Endothelial cell of umbilical vein (primary cell): ENCODE measurements around the gene AP2A2. TPM values are rescaled to one million over a fixed set of nuclear protein-coding genes. Genes with fewer than 3 reads are reported as not detected.

Source experiments
- BruUV-seq: library from RNA; stranded (reverse); fragments of 400-500 nt; replicated peaks from 2 replicates; lab custom pipeline; 2021; lab: Mats Ljungman, UMichigan
- CTCF ChIA-PET: fragments of 300-600, 350-600 bp; sonication (Branson Sonifier 250); formaldehyde crosslinking; loops from one replicate; lab custom pipeline; 2021; ENCODE audit warnings: antibody characterized with exemption, inconsistent platforms; lab: Charles Lee
- POLR2A ChIA-PET: fragments of 300-600, 350-600 bp; sonication (Branson Sonifier 250); formaldehyde crosslinking; loops from one replicate; lab custom pipeline; 2021; ENCODE audit warnings: antibody characterized with exemption, inconsistent platforms; lab: Charles Lee
- DNase-seq: peaks from one replicate; pipeline ENCODE4 v3.0.0-alpha.2; 2011; ENCODE audit warnings: low read depth, low spot score
- FAIRE-seq: peaks from 2 replicates; lab custom pipeline; 2011; peaks lifted over from hg19 to GRCh38; lab: Jason Lieb, UNC
- H2AFZ ChIP-seq: 2 replicates; pipeline ENCODE4 v1.6.0; 2012; ENCODE audit warnings: low read depth, low read length, control low read depth, inconsistent platforms
- H3K27ac ChIP-seq: 2 replicates; pipeline ENCODE4 v1.5.1; 2011; ENCODE audit warnings: low read depth, mild to moderate bottlenecking, control low read depth, low read length, moderate library complexity; ENCODE audit not compliant: insufficient read depth
- H3K27me3 ChIP-seq, 2 experiments: 2 replicates each; pipeline versions ENCODE4 v1.6.0 to v1.6.1; 2011; ENCODE audit warnings: low read length in 2 of 2, mixed read lengths in 1 of 2; ENCODE audit not compliant: control insufficient read depth in 2 of 2, insufficient read depth in 2 of 2
- H3K36me3 ChIP-seq, 2 experiments: 2 replicates in 1 of 2; 3 replicates in 1 of 2; pipeline ENCODE4 v1.5.1; 2011; ENCODE audit warnings: low read length in 2 of 2, mild to moderate bottlenecking in 1 of 2, moderate library complexity in 1 of 2; ENCODE audit not compliant: control insufficient read depth in 2 of 2, insufficient read depth in 2 of 2; ENCODE audit errors: extremely low read depth in 1 of 2
- H3K4me1 ChIP-seq: 3 replicates; pipeline ENCODE4 v1.5.1; 2011; ENCODE audit warnings: mild to moderate bottlenecking, low read length; ENCODE audit not compliant: control insufficient read depth, insufficient read depth; ENCODE audit errors: extremely low read depth
- H3K4me2 ChIP-seq: 2 replicates; pipeline ENCODE4 v1.6.1; 2011; ENCODE audit warnings: low read length, control low read depth, mixed read lengths; ENCODE audit not compliant: insufficient read depth
- H3K4me3 ChIP-seq, 3 experiments: fragments of 200-600 bp in 1 of 3; sonication (generic), shearing (Covaris generic) in 1 of 3; replicated peaks in 1 of 3; 2 replicates each; pipeline ENCODE4 v1.5.1; 2011 to 2016; ENCODE audit warnings: control low read depth in 3 of 3, low read length in 3 of 3, mild to moderate bottlenecking in 2 of 3, inconsistent platforms in 1 of 3, low read depth in 1 of 3, moderate library complexity in 1 of 3; ENCODE audit not compliant: insufficient read depth in 1 of 3
- H3K79me2 ChIP-seq: 2 replicates; pipeline ENCODE4 v1.6.0; 2012; ENCODE audit warnings: low read length, inconsistent platforms; ENCODE audit not compliant: control insufficient read depth, insufficient read depth
- H3K9ac ChIP-seq: replicated peaks from 2 replicates; pipeline ENCODE3; 2011; ENCODE audit warnings: low read length, control low read depth; ENCODE audit not compliant: insufficient read depth; ENCODE audit errors: extremely low read depth
- H3K9me1 ChIP-seq: replicated peaks from 3 replicates; pipeline ENCODE4 v1.6.0; 2011; ENCODE audit warnings: mild to moderate bottlenecking, low read length; ENCODE audit not compliant: control insufficient read depth, insufficient read depth; ENCODE audit errors: extremely low read depth
- H3K9me3 ChIP-seq: replicated peaks from 2 replicates; pipeline ENCODE4 v1.5.1; 2012; ENCODE audit warnings: low read length, inconsistent platforms; ENCODE audit not compliant: control insufficient read depth, insufficient read depth
- H4K20me1 ChIP-seq: replicated peaks from 2 replicates; pipeline ENCODE3; 2011; ENCODE audit warnings: mild to moderate bottlenecking, low read length; ENCODE audit not compliant: control insufficient read depth, insufficient read depth; ENCODE audit errors: extremely low read depth
- EZH2 ChIP-seq: IDR thresholded peaks from 2 replicates; pipeline ENCODE4 v1.6.1; 2012; ENCODE audit warnings: borderline replicate concordance, low read depth, mild to moderate bottlenecking, moderate library complexity, low read length, inconsistent platforms; ENCODE audit not compliant: severe bottlenecking
- FOS ChIP-seq: IDR thresholded peaks from 2 replicates; pipeline ENCODE4 v1.6.1; 2011; ENCODE audit warnings: mild to moderate bottlenecking, low read length, moderate library complexity, borderline replicate concordance; ENCODE audit not compliant: insufficient read depth
- GATA2 ChIP-seq: IDR thresholded peaks from 2 replicates; pipeline ENCODE4 v1.7.0; 2011; ENCODE audit warnings: low read depth, mild to moderate bottlenecking, moderate library complexity, mixed read lengths, low read length; ENCODE audit not compliant: insufficient read length, insufficient read depth
- JUN ChIP-seq: IDR thresholded peaks from 2 replicates; pipeline ENCODE4 v1.6.1; 2011; ENCODE audit warnings: borderline replicate concordance, low read depth; ENCODE audit not compliant: insufficient read length, insufficient read depth
- MYC ChIP-seq: IDR thresholded peaks from one replicate; pipeline ENCODE4 v1.6.1; 2011; ENCODE audit warnings: mild to moderate bottlenecking, low read depth, low read length
- POLR2A ChIP-seq: IDR thresholded peaks from 2 replicates; pipeline ENCODE4 v1.6.1; 2012; ENCODE audit warnings: low read depth, mild to moderate bottlenecking, control low read depth, low read length
- POLR2AphosphoS5 ChIP-seq: IDR thresholded peaks from 2 replicates; pipeline ENCODE4 v1.6.1; 2012; ENCODE audit warnings: low read depth, mild to moderate bottlenecking, control low read depth, low read length, moderate library complexity; ENCODE audit not compliant: insufficient read depth
- dilution Hi-C: fragments of 300-500 bp; cut with MboI; formaldehyde crosslinking; loops from one replicate; pipeline ENCODE4 v1.15.0; 2019; ENCODE audit warnings: low sequenced_read_pairs; ENCODE audit not compliant: extremely low pct_ligation_motif_present
- intact Hi-C: fragments of 100-400 bp; cut with micrococcal nuclease; formaldehyde crosslinking; loops from one replicate; pipeline ENCODE4 v1.10.0; 2022
- polyA plus RNA-seq, 4 experiments: library from polyadenylated mRNA; depleted of rRNA in 3 of 4; stranded (reverse) in 3 of 4; unstranded in 1 of 4; fragments of >200 nt; gene quantifications; 2 replicates each; pipeline versions ENCODE4 v1.2.1 to v1.2.3, GENCODE V29; 2011 to 2012; ENCODE audit warnings: missing spikeins in 1 of 4
- total RNA-seq: library from RNA; stranded (reverse); gene quantifications from 2 replicates; pipeline ENCODE4 v1.2.3, GENCODE V29; 2021
- TF ChIP-seq, protein P1 (sequence below): IDR thresholded peaks from 2 replicates; pipeline ENCODE4 v1.6.1; 2011; ENCODE audit not compliant: insufficient read depth, insufficient read length
- TF ChIP-seq, protein P2 (sequence below), 2 donors: IDR thresholded peaks; 1 replicate in 1 of 2; 2 replicates in 1 of 2; pipeline ENCODE4 v1.5.1; 2011; ENCODE audit warnings: low read length in 2 of 2, mild to moderate bottlenecking in 2 of 2, moderate library complexity in 2 of 2, control low read depth in 1 of 2, inconsistent platforms in 1 of 2, low read depth in 1 of 2; ENCODE audit not compliant: insufficient read depth in 1 of 2; ENCODE audit errors: extremely low read depth in 1 of 2

Gene AP2A2
- total and polyA plus RNA-seq, 2 donors (not counting 3 experiments of a cell fraction or from before 2014, with no cell fraction given) = 89.5 to 92.6 TPM

- no TSS peak for BruUV-seq
- DNase-seq (no peak), FAIRE-seq (no peak)
- dilution Hi-C loops (no loop called here), intact Hi-C loops (no loop called here)
- Histone ChIP-seq H3K9me3 (no peaks in the 10 kb centered on the region), H3K36me3 (peaks cover 7 to 60% of the 10 kb centered on the region in 2 experiments), H3K4me2 (no peak overlapping the region), H3K9ac (no peak overlapping the region), H4K20me1 (no peaks in the 10 kb centered on the region), H3K9me1 (no peaks in the 10 kb centered on the region), H3K4me3 (no peak overlapping the region), H3K79me2 (no peaks in the 10 kb centered on the region), H3K4me1 (no peaks in the 10 kb centered on the region), H2AFZ (no peak overlapping the region), H3K27me3 (no peaks in the 10 kb centered on the region), H3K27ac (no peak overlapping the region)
- ChIA-PET POLR2A (no interaction called here), CTCF (no interaction called here)
- TF ChIP-seq POLR2A (no peak), JUN (no peak)
These were observed 81.1 kb downstream of the AP2A2 start for GRCh38 chr11:1006762-1007161.

DNA sequence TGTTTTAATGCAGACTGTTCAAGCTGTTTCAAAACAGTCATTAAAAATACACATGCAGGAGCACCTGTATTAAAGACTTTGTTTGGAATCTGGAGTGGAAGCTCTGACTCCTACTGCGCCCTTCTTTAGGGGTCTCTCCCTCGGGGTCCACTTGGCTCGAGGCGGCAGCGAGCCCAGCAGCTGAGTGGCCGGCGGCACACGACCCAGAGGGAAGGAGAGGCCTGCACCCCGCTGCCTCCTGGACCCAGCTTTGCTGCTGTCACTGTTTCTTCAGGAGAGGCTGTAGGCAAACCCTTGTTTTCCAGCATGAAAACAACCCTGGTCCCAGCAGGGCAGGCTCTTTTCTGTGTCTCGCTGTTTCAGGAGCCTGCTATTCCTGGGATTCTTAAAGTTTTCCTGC is 81.6 kb downstream of the AP2A2 start:
- ChIA-PET POLR2A (no interaction called here), CTCF (no interaction called here)
- TF ChIP-seq EZH2 = no peak
- TF ChIP-seq POLR2AphosphoS5 = no peak
- TF ChIP-seq, protein P1, sequence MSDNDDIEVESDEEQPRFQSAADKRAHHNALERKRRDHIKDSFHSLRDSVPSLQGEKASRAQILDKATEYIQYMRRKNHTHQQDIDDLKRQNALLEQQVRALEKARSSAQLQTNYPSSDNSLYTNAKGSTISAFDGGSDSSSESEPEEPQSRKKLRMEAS = no peak
- TF ChIP-seq FOS = no peak
- no peak for TF ChIP-seq GATA2
- TF ChIP-seq, protein P2, sequence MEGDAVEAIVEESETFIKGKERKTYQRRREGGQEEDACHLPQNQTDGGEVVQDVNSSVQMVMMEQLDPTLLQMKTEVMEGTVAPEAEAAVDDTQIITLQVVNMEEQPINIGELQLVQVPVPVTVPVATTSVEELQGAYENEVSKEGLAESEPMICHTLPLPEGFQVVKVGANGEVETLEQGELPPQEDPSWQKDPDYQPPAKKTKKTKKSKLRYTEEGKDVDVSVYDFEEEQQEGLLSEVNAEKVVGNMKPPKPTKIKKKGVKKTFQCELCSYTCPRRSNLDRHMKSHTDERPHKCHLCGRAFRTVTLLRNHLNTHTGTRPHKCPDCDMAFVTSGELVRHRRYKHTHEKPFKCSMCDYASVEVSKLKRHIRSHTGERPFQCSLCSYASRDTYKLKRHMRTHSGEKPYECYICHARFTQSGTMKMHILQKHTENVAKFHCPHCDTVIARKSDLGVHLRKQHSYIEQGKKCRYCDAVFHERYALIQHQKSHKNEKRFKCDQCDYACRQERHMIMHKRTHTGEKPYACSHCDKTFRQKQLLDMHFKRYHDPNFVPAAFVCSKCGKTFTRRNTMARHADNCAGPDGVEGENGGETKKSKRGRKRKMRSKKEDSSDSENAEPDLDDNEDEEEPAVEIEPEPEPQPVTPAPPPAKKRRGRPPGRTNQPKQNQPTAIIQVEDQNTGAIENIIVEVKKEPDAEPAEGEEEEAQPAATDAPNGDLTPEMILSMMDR (IDR thresholded peaks at IDR 0.05; ENCODE audit: extremely low read depth in 1 of 2, insufficient read depth in 1 of 2, low read depth in 1 of 2, low read length in 2 of 2) = no peak
- no peak for TF ChIP-seq POLR2A
- TF ChIP-seq JUN = no peak
- TF ChIP-seq MYC = no peak
- Histone ChIP-seq H3K9ac (no peak overlapping the region), H2AFZ (no peak overlapping the region), H3K4me1 (no peaks in the 10 kb centered on the region), H4K20me1 (no peaks in the 10 kb centered on the region), H3K36me3 (peaks cover 11 to 59% of the 10 kb centered on the region in 2 experiments), H3K4me3 (no peak overlapping the region), H3K9me1 (no peaks in the 10 kb centered on the region), H3K4me2 (no peak overlapping the region), H3K9me3 (no peaks in the 10 kb centered on the region), H3K27me3 (no peaks in the 10 kb centered on the region), H3K79me2 (no peaks in the 10 kb centered on the region), H3K27ac (no peak overlapping the region)
- FAIRE-seq (no peak), DNase-seq (no peak)
- intact Hi-C loops (no loop called here), dilution Hi-C loops (no loop called here)
- no TSS peak for BruUV-seq
